Sigmoid colon (tissue), 7 donors: ENCODE results near the gene IQSEC2. TPM values are rescaled to one million over a fixed set of nuclear protein-coding genes. Genes with fewer than 3 reads are reported as not detected.

Experiments
- DNase-seq: peaks from one replicate; pipeline ENCODE4 v3.0.0-alpha.2; 2019
- H3K27ac ChIP-seq, 4 donors: fragments of 200-600 bp; sonication (generic); one replicate each; pipeline ENCODE4 v1.5.1; 2016 to 2019; ENCODE audit warnings: mild to moderate bottlenecking in 1 of 4
- H3K27me3 ChIP-seq, 3 donors: fragments of 200-600 bp; sonication (generic); one replicate each; pipeline ENCODE4 v1.5.1; 2019; ENCODE audit warnings: mild to moderate bottlenecking in 1 of 3
- H3K36me3 ChIP-seq, 4 donors: fragments of 200-600 bp; sonication (generic); one replicate each; pipeline ENCODE4 v1.5.1; 2016 to 2019
- H3K4me1 ChIP-seq, 4 donors: fragments of 200-600 bp; sonication (generic); one replicate each; pipeline ENCODE4 v1.5.1; 2017 to 2019
- H3K4me3 ChIP-seq, 4 donors: fragments of 200-600 bp; sonication (generic); one replicate each; pipeline ENCODE4 v1.5.1; 2017 to 2019; ENCODE audit warnings: mild to moderate bottlenecking in 2 of 4, moderate library complexity in 1 of 4
- H3K9me3 ChIP-seq, 4 donors: fragments of 200-600 bp in 3 of 4; sonication (generic) in 3 of 4; one replicate each; pipeline versions ENCODE4 v1.5.1 to v1.6.1; 2013 to 2019
- CTCF ChIP-seq, 4 experiments: fragments of 450-650 bp in 3 of 4; fragments of 200-600 bp in 1 of 4; IDR thresholded peaks; one replicate each; pipeline ENCODE4 v1.5.1; 2016 to 2019; ENCODE audit warnings: antibody characterized with exemption in 4 of 4, mild to moderate bottlenecking in 3 of 4, moderate library complexity in 2 of 4
- EP300 ChIP-seq, 4 donors: sonication (generic); formaldehyde crosslinking; IDR thresholded peaks; one replicate each; pipeline ENCODE4 v1.6.1; 2017; ENCODE audit warnings: antibody characterized with exemption in 4 of 4
- POLR2A ChIP-seq, 2 donors: fragments of 450-650 bp; IDR thresholded peaks; one replicate each; pipeline ENCODE4 v1.6.1; 2016; ENCODE audit warnings: antibody characterized with exemption in 2 of 2, mild to moderate bottlenecking in 2 of 2, moderate library complexity in 2 of 2
- POLR2AphosphoS5 ChIP-seq, 4 donors: sonication (generic); formaldehyde crosslinking; IDR thresholded peaks; one replicate each; pipeline ENCODE4 v1.6.1; 2017; ENCODE audit warnings: antibody characterized with exemption in 4 of 4
- WGBS, 2 donors: extraction: QIAGEN DNeasy Blood & Tissue Kit; methylation state at CpG; one replicate each; pipeline ENCODE4 v1.1.7; 2013; 5-methylcytosine and 5-hydroxymethylcytosine counted together
- intact Hi-C: fragments of 100-400 bp; cut with DNase I; formaldehyde crosslinking; loops from one replicate; pipeline ENCODE4 v1.15.1; 2023
- polyA plus RNA-seq, 3 donors: library from polyadenylated mRNA; stranded (reverse); fragments of 200-250 nt; gene quantifications; one replicate each; pipeline ENCODE4 v1.2.3, GENCODE V29; 2013
- total RNA-seq, 4 donors: library from RNA; depleted of rRNA; stranded (reverse); fragments of >200 nt; gene quantifications; one replicate each; pipeline ENCODE4 v1.1.0, GENCODE V29; 2016
- donor health status: healthy with polysubstance abuse.
- donor health status: Bipolar disorder and iron deficiency.
- donor health status: healthy.

The IQSEC2 gene
- total and polyA plus RNA-seq, 7 donors = 13.6 to 27.5 (median 19.7) TPM

- intact Hi-C loops = no loop called here
- DNase-seq = no peak
- no peaks in the 10 kb centered on the region for H3K27me3 ChIP-seq
- no peak for TF ChIP-seq EP300 (IDR thresholded peaks at IDR 0.05)
- no peak for TF ChIP-seq POLR2AphosphoS5 (IDR thresholded peaks at IDR 0.05)
- no peak for TF ChIP-seq CTCF (IDR thresholded peaks at IDR 0.05)
- TF ChIP-seq POLR2A (IDR thresholded peaks at IDR 0.05) = no peak
- H3K36me3 ChIP-seq = no peaks in the 10 kb centered on the region
- WGBS, 2 donors = 92 to 94% methylated on average over 14 of the region's 14 CpGs
- H3K9me3 ChIP-seq = no peaks in the 10 kb centered on the region
- no peak overlapping the region for H3K4me3 ChIP-seq
- H3K27ac ChIP-seq = no peak overlapping the region
- H3K4me1 ChIP-seq = no peaks in the 10 kb centered on the region
Measured at GRCh38 chrX:53269536-53270107, 11.8 kb downstream of the IQSEC2 start.

- Histone ChIP-seq H3K36me3 (no peaks in the 10 kb centered on the region), H3K27ac (no peak overlapping the region), H3K4me1 (no peaks in the 10 kb centered on the region), H3K27me3 (no peaks in the 10 kb centered on the region), H3K4me3 (no peak overlapping the region), H3K9me3 (no peaks in the 10 kb centered on the region)
- intact Hi-C loops = no loop called here
- WGBS, 2 donors = 61 to 82% methylated on average over 7 of the region's 7 CpGs
- TF ChIP-seq POLR2AphosphoS5 (IDR thresholded peaks at IDR 0.05) (no peak), CTCF (IDR thresholded peaks at IDR 0.05) (no peak), POLR2A (IDR thresholded peaks at IDR 0.05) (no peak), EP300 (IDR thresholded peaks at IDR 0.05) (no peak)
- no peak for DNase-seq
Measured at GRCh38 chrX:53268173-53268572, 13.2 kb downstream of the IQSEC2 start.

- H3K4me1 ChIP-seq = no peaks in the 10 kb centered on the region
- H3K4me3 ChIP-seq = no peak overlapping the region
- no peaks in the 10 kb centered on the region for H3K27me3 ChIP-seq
- DNase-seq = no peak
- no peaks in the 10 kb centered on the region for H3K9me3 ChIP-seq
- H3K27ac ChIP-seq = no peak overlapping the region
- WGBS, 2 donors = 57 to 72% methylated on average over 11 of the region's 11 CpGs
- H3K36me3 ChIP-seq = no peaks in the 10 kb centered on the region
- TF ChIP-seq POLR2AphosphoS5 (IDR thresholded peaks at IDR 0.05) (no peak), EP300 (IDR thresholded peaks at IDR 0.05) (no peak), POLR2A (IDR thresholded peaks at IDR 0.05) (no peak), CTCF (IDR thresholded peaks at IDR 0.05) (no peak)
- intact Hi-C loops = no loop called here
Measured at GRCh38 chrX:53266914-53267313, 14.5 kb downstream of the IQSEC2 start.

DNA sequence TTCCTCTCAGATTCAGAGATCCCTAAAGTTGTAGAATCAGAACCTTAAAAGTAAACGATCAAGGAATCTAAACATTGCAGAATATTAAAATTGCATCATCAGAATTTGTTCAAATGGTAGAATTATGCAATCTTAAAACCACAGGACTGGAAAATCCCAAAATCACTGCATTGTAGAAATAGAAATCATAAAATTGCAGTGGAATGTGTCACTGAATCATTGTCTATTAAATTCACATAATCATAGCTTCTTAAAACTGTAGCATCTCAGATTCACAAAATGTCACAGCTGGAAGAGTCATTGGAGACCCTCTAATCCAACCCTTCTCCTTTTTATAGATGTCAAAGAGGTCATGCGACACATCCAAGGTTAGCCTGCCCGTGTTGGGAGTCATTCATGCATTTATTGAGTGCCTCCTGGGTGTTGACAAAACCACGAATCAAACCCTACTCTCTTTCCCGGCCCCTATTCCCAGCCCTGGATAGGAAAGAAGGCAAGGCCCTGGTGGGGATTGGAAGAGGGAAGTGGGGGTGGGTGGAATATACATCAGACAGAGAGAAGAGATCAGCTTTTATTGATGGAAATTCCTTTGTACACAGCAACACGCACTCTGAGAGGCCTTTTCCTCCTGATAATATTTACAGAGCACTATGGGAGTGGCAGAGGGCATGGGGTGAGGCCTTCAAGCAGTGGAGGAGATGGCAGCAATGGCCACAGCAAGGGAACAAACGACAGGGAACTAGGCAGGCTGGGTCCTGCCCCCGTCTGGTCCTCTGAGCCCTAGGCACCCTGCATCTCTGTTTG, 15.4 kb downstream of the IQSEC2 start:
- intact Hi-C loops = no loop called here
- H3K36me3 ChIP-seq = no peaks in the 10 kb centered on the region
- 25 to 53% methylated on average over 8 of the region's 8 CpGs for WGBS, 2 donors
- H3K9me3 ChIP-seq = no peaks in the 10 kb centered on the region
- H3K27ac ChIP-seq = peak overlapping the region in 2 of 4 donors; percentile 20 to 25
- H3K27me3 ChIP-seq = no peaks in the 10 kb centered on the region
- no peaks in the 10 kb centered on the region for H3K4me1 ChIP-seq
- no peak overlapping the region for H3K4me3 ChIP-seq
- no peak for DNase-seq
- no peak for TF ChIP-seq POLR2A (IDR thresholded peaks at IDR 0.05)
- TF ChIP-seq CTCF (IDR thresholded peaks at IDR 0.05) = no peak
- TF ChIP-seq EP300 (IDR thresholded peaks at IDR 0.05) = no peak
- TF ChIP-seq POLR2AphosphoS5 (IDR thresholded peaks at IDR 0.05) = no peak
